ENCODE measurements around the gene NPSR1.

NPSR1 gene

GRCh38 chr7:34761627-34762026 lies 103.6 kb downstream of the NPSR1 start:
- H3K27me3 ChIP-seq (replicated peaks): no peaks in the 10 kb centered on the region
- no peak for TF ChIP-seq CTCF (IDR thresholded peaks at IDR 0.05; ENCODE audit: low read depth, low read length, missing control alignments)
- H3K4me3 ChIP-seq (ENCODE audit: low read depth, low read length): no peak overlapping the region
- in situ Hi-C loops (cut with HindIII; ENCODE audit: low pct_ligation_motif_present, low sequenced_read_pairs): no loop called here
- no peak for DNase-seq
- H3K27ac ChIP-seq: no peak overlapping the region
- H3K36me3 ChIP-seq (replicated peaks): no peaks in the 10 kb centered on the region

GRCh38 chr7:34762764-34763163 lies 104.7 kb downstream of the NPSR1 start:
- H3K36me3 ChIP-seq (replicated peaks): no peaks in the 10 kb centered on the region
- H3K27ac ChIP-seq: no peak overlapping the region
- no peaks in the 10 kb centered on the region for H3K27me3 ChIP-seq (replicated peaks)
- no peak overlapping the region for H3K4me3 ChIP-seq (ENCODE audit: low read depth, low read length)
- no peak for DNase-seq
- no peak for TF ChIP-seq CTCF (IDR thresholded peaks at IDR 0.05; ENCODE audit: low read depth, low read length, missing control alignments)
- in situ Hi-C loops (cut with HindIII; ENCODE audit: low pct_ligation_motif_present, low sequenced_read_pairs): no loop called here

- in situ Hi-C loops (cut with HindIII; ENCODE audit: low pct_ligation_motif_present, low sequenced_read_pairs): no loop called here
- Histone ChIP-seq H3K4me3 (ENCODE audit: low read depth, low read length) (no peak overlapping the region), H3K36me3 (replicated peaks) (no peaks in the 10 kb centered on the region), H3K27ac (no peak overlapping the region), H3K27me3 (replicated peaks) (no peaks in the 10 kb centered on the region)
- no peak for DNase-seq
- TF ChIP-seq CTCF (IDR thresholded peaks at IDR 0.05; ENCODE audit: low read depth, low read length, missing control alignments): no peak
Observed at GRCh38 chr7:34772296-34772938, 114.4 kb downstream of the NPSR1 start.

- Histone ChIP-seq H3K36me3 (replicated peaks) (no peaks in the 10 kb centered on the region), H3K4me3 (ENCODE audit: low read depth, low read length) (no peak overlapping the region), H3K27ac (no peak overlapping the region), H3K27me3 (replicated peaks) (no peaks in the 10 kb centered on the region)
- no peak for DNase-seq
- in situ Hi-C loops (cut with HindIII; ENCODE audit: low pct_ligation_motif_present, low sequenced_read_pairs): no loop called here
- TF ChIP-seq CTCF (IDR thresholded peaks at IDR 0.05; ENCODE audit: low read depth, low read length, missing control alignments): no peak
Observed at GRCh38 chr7:34776748-34777358, 118.8 kb downstream of the NPSR1 start.

- TF ChIP-seq CTCF (IDR thresholded peaks at IDR 0.05; ENCODE audit: low read depth, low read length, missing control alignments): no peak
- no peak for DNase-seq
- H3K4me3 ChIP-seq (ENCODE audit: low read depth, low read length): no peak overlapping the region
- in situ Hi-C loops (cut with HindIII; ENCODE audit: low pct_ligation_motif_present, low sequenced_read_pairs): no loop called here
- no peaks in the 10 kb centered on the region for H3K27me3 ChIP-seq (replicated peaks)
- no peaks in the 10 kb centered on the region for H3K36me3 ChIP-seq (replicated peaks)
- H3K27ac ChIP-seq: no peak overlapping the region
Observed at GRCh38 chr7:34780546-34780945, 122.5 kb downstream of the NPSR1 start.

GRCh38 chr7:34787586-34787985 lies 129.6 kb downstream of the NPSR1 start:
- no peak for DNase-seq
- Histone ChIP-seq H3K36me3 (replicated peaks) (no peaks in the 10 kb centered on the region), H3K27me3 (replicated peaks) (no peaks in the 10 kb centered on the region), H3K27ac (no peak overlapping the region), H3K4me3 (ENCODE audit: low read depth, low read length) (no peak overlapping the region)
- in situ Hi-C loops (cut with HindIII; ENCODE audit: low pct_ligation_motif_present, low sequenced_read_pairs): no loop called here
- no peak for TF ChIP-seq CTCF (IDR thresholded peaks at IDR 0.05; ENCODE audit: low read depth, low read length, missing control alignments)

Data from brain microvascular endothelial cell (primary cell).